HCT116 (cell line): ENCODE results near the gene AQP10.

Source experiments
- ATF3 ChIP-seq: IDR thresholded peaks from 2 replicates; pipeline ENCODE4 v1.6.1; 2012
- CEBPB ChIP-seq: IDR thresholded peaks from 2 replicates; pipeline ENCODE4 v1.6.1; 2012; ENCODE audit warnings: low read depth
- CTCF ChIP-seq, 3 experiments: fragments of 200-600 bp in 1 of 3; sonication (generic) in 1 of 3; IDR thresholded peaks in 2 of 3; conservative IDR thresholded peaks in 1 of 3; 2 replicates each; pipeline ENCODE4 v1.5.1; 2012 to 2017; ENCODE audit warnings: low read depth in 2 of 3, low read length in 2 of 3, antibody characterized with exemption in 1 of 3, borderline replicate concordance in 1 of 3, control low read depth in 1 of 3, mild to moderate bottlenecking in 1 of 3, mixed read lengths in 1 of 3, mixed run types in 1 of 3, moderate library complexity in 1 of 3; ENCODE audit not compliant: insufficient read depth in 1 of 3
- EZH2 ChIP-seq: fragments of 200-600 bp; sonication (generic); IDR thresholded peaks from 2 replicates; pipeline ENCODE4 v1.6.1; 2017; ENCODE audit warnings: antibody characterized with exemption, mixed run types
- JUND ChIP-seq: IDR thresholded peaks from 2 replicates; pipeline ENCODE4 v1.6.1; 2012
- MAX ChIP-seq: IDR thresholded peaks from 2 replicates; pipeline ENCODE4 v1.6.1; 2012
- POLR2A ChIP-seq: IDR thresholded peaks from 2 replicates; pipeline ENCODE4 v1.7.0; 2011; ENCODE audit warnings: borderline replicate concordance; ENCODE audit not compliant: insufficient read depth, insufficient read length; ENCODE audit errors: extremely low read depth
- POLR2AphosphoS5 ChIP-seq: IDR thresholded peaks from 2 replicates; pipeline ENCODE4 v1.6.1; 2011; ENCODE audit warnings: mild to moderate bottlenecking, low read depth, low read length, moderate library complexity
- REST ChIP-seq: IDR thresholded peaks from 2 replicates; pipeline ENCODE4 v1.6.1; 2012; ENCODE audit warnings: low read depth
- SRF ChIP-seq: IDR thresholded peaks from 2 replicates; pipeline ENCODE4 v1.6.1; 2012; ENCODE audit warnings: low read depth
- TCF7L2 ChIP-seq: IDR thresholded peaks from 2 replicates; pipeline ENCODE4 v1.7.0; 2011; ENCODE audit warnings: borderline replicate concordance, inconsistent platforms; ENCODE audit not compliant: insufficient read depth, insufficient read length; ENCODE audit errors: extremely low read depth
- YY1 ChIP-seq: IDR thresholded peaks from 2 replicates; pipeline ENCODE4 v1.6.1; 2011; ENCODE audit warnings: low read length, low read depth, moderate library complexity, mild to moderate bottlenecking; ENCODE audit not compliant: insufficient replicate concordance; ENCODE audit errors: extremely low read depth

GRCh38 chr1:154337253-154337894 lies 16.5 kb downstream of the AQP10 start:
- no peak for TF ChIP-seq POLR2A
- TF ChIP-seq CTCF (IDR thresholded peaks at IDR 0.05 in 2 of 3, conservative IDR thresholded peaks at IDR 0.05 in 1 of 3; ENCODE audit: borderline replicate concordance in 1 of 3, insufficient read depth in 1 of 3, low read depth in 2 of 3, low read length in 2 of 3), result no peak
- TF ChIP-seq POLR2AphosphoS5, result no peak
- TF ChIP-seq EZH2, result no peak
- no peak for TF ChIP-seq ATF3
- no peak for TF ChIP-seq TCF7L2
- no peak for TF ChIP-seq SRF
- TF ChIP-seq JUND, result no peak
- no peak for TF ChIP-seq YY1
- no peak for TF ChIP-seq CEBPB
- no peak for TF ChIP-seq MAX
- no peak for TF ChIP-seq REST
